H4 (cell line): Measurements from ENCODE around the gene CREG1. TPM values are rescaled to one million over a fixed set of nuclear protein-coding genes. Genes with fewer than 3 reads are reported as not detected.
"Not testable (repeated sequence)": the region's sequence is repeated elsewhere in the genome, so short reads cannot be mapped to it uniquely, and the experiment has no call there.

ENCODE experiments used
- DNase-seq: peaks from one replicate; pipeline ENCODE4 v3.0.0-alpha.2; 2015; ENCODE audit warnings: low spot score
- total RNA-seq: library from RNA; depleted of rRNA; stranded (reverse); fragments of >200 nt; shearing (Covaris generic); gene quantifications from 2 replicates; pipeline ENCODE4 v1.2.3, GENCODE V29; 2014; rRNA removed

The CREG1 gene
- 133 and 160 TPM in 2 replicates for total RNA-seq

DNA sequence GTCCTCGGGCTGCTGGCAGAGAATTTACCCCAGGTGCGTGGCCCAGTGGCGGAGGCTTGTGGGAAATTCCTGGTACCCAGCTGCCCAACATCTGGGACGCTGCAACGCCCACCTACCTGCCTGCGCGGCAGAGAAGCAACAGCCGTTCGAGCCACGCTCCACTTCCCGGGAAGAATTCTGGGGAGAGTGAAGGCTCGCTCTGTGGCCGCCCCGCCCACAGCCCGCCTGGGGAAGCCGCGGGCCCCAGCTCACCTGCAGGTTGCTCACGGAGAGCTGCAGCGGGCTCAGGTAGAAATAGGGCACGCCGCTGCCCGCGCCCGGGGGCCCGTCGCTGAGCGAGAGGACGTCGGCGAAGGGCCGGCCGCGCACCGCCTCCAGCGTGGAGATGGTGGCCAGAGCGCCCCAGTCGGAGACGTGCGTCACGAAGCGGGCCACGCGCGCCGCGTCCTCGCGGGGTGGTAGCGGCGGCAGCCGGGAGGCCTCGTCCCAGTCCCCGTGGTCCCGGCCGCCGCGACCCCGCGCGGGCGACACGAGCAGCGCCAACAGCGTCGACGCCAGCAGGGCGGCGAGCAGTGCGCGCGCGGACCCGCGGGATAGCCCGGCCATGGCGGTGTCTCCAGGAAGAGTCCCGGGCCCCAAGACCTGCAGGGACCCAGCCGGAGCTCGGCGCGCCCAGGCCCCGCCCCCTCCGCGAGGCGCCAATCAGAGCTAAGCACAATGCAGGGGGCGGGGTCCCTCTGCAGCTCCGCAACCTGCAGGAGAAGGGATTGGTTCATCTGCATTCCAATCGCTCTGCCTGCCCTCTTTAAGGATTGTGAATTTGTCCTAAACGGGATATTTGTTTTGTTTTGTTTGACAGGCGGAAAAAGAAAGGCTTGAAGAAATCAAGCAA is at the start of gene CREG1:
Gene CREG1, minus strand, starts transcription at position 627 of the 892 bp plus-strand sequence.
- peak; percentile 89 for DNase-seq

DNA sequence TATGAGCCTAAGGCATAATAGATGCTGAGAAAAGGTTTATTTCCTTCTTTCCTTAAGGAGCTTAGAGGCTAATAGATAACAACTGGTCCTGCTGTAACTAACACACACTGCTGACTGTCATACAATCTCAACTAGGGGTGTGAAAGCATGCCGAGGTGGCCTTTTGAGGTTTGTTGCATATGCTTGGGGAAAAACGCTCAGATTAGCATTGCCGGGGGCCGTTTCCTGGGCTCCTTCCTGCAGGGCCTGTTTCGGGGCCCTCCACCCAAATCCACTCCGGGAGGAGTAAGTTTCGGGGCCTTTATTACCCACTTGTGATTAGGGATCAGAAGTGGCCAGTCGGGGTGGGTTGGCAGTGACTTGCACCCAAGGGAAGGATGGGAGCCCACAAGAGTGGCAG is 49.3 kb upstream of the CREG1 start:
- DNase-seq = no peak

DNA sequence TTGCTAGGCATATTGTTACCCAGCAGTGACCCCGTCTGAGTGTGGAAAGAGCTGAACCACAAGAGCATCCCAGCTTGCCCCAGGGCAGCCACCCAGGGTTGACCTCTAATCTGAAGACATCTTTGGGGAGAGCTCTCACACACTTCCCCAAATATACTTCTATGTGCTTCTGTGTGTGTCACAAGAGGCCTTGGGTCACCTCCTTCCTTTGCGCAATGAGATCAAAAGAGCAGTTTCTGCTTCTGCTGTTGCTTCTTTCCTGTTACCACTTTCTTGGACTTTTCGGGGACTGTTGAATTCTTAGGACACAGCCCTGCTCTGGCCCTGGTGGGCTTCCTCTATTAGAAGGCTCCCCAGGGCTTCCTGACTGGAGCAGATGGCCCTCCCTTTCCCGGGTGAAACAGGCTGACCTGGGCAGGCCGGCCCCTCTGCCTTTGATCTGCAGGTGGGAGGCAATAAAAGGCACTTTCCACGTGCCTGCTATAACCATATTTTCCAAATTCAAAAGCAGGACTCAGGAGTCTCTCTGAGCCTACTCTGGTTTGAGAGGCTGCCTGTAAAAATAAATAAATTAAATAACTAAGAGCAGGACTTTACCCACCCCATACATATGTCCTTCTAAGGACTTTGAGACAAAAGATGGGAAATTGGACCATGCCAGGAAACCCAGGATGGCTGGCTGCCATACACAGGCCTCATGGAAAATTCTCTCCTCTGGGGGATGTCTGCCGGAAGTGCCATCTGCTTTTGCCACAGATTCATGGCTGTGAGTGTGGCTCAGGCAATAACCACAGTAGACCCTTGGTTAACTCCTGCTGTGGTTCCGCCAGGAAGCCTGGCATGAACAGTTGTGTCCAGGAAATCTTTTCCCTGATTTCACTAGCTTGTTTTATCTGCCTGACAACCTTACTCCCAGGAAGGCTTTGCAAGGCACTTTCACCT is 48.2 kb upstream of the CREG1 start:
- DNase-seq = peak; percentile 12

DNA sequence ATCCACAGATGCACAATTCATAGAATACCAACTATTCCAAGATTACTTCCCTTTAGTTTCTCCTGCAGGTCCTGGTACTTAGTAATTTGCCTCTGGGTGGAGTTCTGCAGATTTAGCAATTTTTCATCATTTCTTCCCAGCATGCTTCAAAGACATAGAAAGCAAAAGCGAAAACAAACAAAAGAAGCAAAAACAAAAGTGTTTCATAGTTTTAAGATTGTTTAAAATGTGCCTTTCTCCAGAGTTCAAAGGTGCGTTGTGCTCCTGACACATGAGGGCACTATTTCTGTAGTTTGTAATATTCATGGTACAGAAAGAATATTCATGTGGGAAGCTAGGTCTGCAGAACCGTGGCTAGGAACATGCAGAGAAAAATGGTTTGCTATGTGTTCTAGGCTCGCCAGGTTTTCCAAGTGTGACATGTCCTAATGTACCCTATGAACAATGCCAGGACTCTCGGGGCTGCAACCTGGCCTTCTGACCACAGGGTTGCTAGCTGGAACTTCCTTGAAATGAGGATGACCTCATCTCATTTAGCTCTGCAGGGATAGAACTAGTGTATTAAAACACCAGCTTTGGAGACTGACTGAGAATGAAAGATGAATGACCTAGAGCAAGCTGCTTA is 46.5 kb upstream of the CREG1 start:
- peak; percentile 47 for DNase-seq

DNA sequence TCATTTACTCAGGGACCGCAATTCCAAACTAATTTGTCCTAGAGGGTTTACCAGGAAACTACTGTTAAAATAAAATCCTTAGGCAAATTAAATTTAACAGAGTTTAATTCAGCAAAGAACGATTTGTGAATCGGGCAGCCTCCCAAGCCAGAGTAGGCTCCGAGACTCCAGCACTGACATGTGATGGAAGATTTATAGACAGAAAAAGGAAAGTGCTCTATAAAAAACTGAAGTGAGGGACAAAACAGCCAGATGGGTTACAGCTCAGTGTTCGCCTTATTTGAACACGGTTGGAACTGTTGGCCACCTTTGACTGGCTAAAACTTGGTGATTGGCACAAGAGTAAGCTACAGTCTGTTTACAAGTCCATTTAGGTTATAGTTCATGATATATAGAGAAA is 41.3 kb upstream of the CREG1 start:
- no peak for DNase-seq

DNA sequence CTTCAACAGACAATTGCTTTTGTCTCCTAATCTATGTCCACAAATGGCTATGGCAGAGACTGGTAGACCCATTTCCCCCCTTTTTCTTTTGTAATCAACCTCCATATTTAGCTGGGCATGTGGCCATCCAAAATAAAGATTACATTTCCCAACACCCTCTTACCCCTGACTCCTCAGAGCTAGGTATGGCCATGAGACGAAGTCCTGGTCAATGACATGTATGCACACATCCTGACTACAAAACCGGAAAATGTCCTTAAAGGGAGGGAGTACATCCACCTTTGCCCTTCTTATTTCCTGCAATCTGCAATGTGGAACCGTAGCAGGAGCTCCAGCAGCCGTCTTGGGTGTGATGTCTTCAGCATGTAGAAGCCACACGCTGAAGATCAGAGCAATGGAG is 40.3 kb upstream of the CREG1 start:
- no peak for DNase-seq

DNA sequence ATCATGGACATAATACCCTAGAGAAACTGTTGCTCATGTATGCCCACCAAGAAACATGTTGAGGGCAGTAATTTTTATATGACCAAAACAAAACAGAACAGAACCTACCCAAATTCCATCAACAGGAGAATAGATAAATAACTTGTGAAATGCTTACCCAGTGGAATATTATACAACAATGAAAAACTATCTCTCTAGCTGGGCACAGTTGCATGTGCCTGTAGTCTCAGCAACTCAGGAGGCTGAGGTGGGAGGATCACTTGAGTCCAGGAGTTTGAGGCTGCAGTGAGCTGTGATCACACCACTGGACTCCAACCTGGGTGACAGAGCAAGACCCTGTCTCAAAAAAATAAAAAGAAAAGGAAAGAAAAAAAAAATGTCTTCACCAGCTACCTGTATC is 38.9 kb upstream of the CREG1 start:
- no peak for DNase-seq

DNA sequence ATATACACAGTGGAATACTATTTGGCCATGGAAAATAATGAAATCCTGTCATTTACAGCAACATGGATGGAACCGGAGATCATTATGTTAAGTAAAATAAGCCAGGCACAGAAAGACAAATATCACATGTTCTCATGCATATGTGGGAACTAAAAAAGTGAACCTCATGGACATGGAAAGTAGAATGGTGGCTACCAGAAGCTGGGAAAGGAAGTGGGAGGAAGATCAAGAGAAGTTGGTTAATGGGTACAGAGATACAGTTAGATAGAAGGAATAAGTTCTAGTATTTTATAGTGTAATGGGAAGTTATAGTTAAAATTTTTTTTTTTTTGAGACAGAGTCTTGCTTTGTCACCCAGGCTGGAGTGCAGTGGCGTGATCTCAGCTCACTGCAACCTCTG is 34.8 kb upstream of the CREG1 start:
- DNase-seq = no peak

DNA sequence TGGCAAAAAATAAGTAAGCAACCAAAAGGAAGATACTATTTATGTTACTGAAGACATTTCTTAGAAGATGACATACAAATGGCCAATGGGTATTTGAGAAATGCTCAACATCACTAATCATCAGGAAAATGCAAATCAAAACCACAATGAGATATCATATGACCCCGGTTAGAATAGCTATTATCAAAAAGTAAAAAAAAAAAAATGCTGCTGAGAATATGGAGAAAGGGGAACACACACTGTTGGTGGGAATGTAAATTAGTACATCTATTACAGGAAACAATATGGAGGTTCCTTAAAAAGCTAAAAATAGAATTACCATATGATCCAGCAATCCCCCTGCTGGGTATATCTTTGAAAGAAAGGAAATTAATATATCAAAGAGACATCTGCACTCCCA is 34.3 kb upstream of the CREG1 start:
- no peak for DNase-seq

DNA sequence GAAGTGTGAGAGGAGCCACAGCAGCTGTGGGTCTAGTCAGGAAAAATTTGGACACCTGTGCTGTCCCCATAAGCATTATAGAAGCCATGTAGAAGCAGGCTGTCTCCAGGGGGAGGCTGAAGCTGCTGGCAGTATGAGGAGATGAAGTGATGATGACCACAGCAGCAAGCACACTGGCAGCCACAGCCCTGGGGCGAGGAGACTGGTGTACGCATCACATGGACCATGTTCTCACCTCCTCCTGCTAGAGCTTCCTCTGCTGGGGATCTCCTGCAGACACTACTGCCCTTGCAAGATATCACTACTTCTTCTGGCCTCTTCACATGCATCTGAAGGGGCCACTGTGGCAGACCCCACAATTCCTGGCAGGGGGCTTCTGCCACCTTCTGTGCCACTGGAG is 33.8 kb upstream of the CREG1 start:
- no peak for DNase-seq

DNA sequence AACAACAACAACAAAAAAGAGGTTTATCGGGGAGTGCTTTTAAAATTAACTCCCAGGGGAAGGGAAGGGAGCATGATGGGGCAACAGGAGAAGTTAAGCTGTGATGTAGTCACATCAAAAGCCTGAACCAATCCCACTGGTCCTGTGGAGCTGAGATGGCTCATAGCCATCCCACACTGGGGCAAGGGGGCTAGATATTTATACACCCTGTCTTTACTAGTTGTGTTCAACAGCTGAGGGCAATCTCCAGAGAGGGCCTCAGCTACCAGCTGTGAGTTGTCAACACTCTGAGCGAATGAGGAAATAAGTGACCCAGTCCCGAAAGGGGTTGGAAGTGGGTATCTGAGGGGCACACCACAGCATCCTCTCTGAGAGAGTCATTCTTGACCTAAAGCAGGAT is 31.0 kb upstream of the CREG1 start:
- no peak for DNase-seq

DNA sequence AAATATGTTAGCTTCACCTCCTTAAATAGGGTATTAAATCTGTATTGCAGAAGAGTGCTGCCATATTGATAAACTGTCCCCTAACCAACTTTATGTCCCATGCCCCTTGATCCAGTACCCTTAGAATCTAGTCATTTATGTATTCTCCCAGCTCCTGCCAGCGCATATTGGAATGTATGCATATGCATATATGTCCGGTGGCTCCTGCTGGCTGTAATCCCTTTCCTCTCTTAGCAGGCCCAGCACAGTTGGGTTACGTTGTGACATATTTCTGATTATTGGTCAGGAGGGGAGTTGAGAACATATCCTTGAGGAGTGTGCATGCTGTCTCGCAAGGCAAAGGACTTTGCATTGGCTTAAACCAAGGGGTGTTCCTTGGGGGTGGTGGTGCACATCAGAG is 29.2 kb upstream of the CREG1 start:
- DNase-seq = no peak

DNA sequence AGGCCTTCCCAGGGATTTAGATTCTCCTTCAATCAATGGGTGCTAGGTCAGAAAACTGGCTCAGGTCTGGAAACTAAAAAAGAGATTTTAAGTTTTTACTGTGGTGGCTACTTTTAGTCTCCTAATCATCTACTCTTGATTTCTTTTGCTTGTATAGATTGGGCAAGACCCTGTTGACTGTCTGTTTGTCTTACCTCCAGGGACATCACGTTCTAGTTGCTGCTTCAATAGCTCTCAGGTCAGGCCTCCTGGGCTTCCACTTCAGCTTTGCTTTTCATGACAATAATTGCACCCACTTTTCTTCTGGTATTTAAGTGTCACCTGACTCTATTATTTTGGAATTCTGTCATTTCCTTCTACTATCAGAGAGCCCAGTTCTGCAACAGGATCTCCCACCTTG is 28.5 kb upstream of the CREG1 start:
- DNase-seq = no peak

DNA sequence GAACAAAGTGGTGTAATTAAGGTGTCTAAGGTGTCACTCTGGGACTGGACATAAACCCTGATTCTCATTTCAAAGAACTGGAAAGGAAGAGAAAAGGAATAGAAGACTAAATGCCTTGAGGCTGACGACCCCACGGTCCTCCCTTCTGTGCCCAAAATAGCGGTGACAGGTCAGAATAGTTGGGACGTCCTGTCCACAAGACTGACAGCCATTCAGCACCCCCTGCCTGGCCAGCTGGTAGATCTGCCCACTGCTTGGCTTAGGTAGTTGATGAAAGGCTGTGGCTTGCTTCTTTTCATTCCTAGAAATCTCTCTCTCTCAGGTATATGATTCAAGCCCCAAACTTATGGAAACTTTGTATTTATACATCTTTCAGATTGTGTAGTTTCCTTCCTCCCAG is 26.4 kb upstream of the CREG1 start:
- DNase-seq = no peak

DNA sequence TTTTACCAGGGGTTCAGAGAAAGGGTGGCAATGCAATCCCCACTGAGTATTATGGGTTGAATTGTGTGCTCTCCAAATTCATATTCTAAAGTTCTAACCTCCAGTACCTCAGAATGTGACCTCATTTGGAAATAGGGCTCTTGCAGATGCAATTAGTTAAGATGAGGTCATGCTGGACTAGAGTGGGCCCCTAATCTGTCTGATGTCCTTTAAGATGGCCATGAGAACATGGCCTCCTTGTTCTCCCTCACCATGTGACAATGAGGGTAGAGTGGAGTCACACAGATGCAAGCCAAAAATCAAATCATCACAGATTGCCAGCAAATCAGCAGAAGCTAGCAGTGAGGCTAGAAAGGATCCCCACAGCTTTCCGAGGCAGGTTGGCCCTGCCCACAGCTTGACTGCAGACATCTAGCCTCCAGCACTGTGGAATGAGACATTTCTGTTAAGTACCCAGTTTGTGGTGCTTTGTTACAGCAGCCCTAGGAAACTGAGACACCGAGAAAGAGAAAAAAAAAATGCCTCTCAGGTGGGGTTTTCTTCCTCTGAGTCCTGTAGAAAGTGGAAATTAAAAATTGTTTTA is 25.5 kb upstream of the CREG1 start:
- no peak for DNase-seq

DNA sequence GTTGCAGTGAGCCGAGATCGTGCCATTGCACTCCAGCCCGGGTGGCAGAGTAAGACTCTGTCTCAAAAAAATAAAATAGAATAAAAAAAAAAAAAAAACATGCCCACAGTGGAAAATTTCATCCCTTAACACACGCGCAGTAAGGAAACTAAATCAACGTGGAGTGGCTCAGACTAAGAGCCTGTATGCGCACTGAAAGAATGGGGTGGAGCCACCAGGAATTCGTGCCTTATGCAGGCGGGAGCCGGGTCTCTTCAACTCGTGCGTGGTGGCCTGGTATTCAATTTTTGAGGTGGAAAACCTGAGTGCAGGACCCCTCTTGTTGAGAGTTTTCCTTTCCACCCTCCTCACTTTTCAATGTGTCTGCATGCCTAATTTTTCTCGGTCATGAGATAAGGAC is 22.1 kb upstream of the CREG1 start:
- no peak for DNase-seq

DNA sequence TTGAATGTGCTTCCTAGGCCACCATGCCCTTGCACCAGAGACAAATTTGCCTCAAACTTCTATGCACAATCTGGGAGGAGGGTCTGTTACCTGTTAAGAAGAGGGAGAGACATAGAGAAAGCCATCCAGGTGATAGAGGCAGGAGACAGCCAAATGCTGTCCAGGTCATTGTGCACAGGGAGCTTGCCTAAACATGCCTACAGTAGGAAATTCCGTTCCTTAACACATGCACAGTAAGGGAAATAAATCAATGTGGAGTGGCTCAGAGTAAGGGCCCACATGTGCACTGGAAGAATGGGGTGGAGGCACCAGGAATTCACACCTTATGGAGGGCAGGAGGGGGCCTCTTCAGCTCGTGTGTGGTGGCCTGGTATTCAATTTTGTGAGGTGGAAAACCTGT is 19.5 kb upstream of the CREG1 start:
- no peak for DNase-seq

DNA sequence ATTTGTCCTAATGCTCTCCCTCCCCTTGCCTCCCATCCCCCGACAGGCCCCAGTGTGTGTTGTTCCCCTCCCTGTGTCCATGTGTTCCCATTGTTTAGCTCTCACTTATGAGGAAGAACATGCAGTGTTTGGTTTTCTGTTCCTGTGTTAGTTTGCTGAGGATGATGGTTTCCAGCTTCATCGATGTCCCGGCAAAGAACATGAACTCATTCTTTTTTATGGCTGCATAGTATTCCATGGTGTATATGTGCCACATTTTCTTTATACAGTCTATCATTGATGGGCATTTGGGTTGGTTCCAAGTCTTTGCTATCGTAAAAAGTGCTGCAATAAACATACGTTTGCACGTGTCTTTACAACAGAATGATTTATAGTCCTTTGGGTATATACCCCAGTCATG is 17.1 kb upstream of the CREG1 start:
- DNase-seq = not testable (repeated sequence)

DNA sequence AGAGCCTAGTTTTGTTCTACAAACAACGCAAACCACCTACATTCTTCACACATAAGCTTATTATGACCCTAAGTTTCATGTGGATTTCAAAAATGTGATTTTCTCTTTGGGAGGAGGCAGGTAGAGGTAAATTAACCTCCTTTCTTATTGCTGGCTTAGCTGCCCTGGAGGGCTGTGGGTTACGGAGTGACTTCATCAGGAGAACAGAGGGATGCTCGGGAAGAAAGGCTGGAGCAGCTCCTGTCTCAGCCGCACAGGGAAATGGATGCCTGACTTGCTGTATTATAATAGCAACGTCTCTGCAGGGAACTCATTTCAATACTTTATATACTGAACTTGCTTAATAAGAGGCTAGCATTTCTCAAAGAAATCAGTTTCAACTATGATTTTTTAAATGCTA is 14.1 kb upstream of the CREG1 start:
- no peak for DNase-seq

DNA sequence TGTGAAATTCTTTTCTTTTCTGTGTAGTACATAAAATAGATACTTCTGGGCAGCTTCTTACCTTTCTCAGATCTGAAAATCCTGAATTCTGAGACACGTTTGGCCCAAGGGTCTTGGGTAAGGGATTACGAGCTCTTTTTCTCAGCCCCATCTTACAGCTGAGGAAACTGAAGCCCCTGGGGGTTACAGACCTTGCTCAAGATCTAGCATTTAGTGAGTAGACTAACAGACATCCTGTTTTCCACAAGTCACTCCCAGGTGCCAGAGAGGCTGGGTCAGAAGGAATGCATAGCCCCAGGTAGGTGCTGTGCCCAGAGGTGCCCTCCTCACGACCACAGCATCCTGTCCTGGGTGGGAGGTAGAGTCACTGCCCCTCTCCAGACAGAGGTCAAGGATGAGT is 13.2 kb upstream of the CREG1 start:
- no peak for DNase-seq

DNA sequence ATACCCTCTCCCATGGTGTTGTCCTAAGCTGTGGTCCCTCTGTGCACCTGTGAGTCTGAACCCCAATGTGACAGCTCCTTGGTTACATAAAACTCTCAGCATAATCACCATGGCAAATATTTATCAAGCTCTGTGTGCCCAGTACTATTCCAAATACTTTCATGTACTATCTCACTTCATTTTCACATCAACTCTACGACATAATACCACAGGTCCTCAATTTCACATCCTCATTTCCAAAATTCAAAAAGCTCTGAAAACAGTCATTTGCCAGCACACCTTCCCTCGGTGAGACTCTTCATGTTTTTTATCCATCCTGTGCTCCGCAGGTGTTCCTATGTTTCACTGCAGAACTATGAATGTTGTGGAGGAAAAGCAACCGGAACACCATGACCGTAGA is 12.4 kb upstream of the CREG1 start:
- DNase-seq = no peak
